Choroid plexus epithelial cell (primary cell): Measurements from ENCODE around the gene VSIG10L2.
"Not testable (repeated sequence)": the region's sequence is repeated elsewhere in the genome, so short reads cannot be mapped to it uniquely, and the experiment has no call there.

Source experiments
- DNase-seq: peaks from one replicate; pipeline ENCODE4 v3.0.0-alpha.2; 2010; ENCODE audit warnings: low read depth
- H3K4me3 ChIP-seq: 2 replicates; pipeline ENCODE4 v1.5.1; 2011; ENCODE audit warnings: low read depth, mild to moderate bottlenecking, control low read depth, low read length, moderate library complexity
- TF ChIP-seq, protein P1 (sequence below): conservative IDR thresholded peaks from 2 replicates; pipeline ENCODE4 v1.5.1; 2011; ENCODE audit warnings: low read depth, mild to moderate bottlenecking, control low read depth, inconsistent platforms, low read length, moderate library complexity

The VSIG10L2 gene

DNA sequence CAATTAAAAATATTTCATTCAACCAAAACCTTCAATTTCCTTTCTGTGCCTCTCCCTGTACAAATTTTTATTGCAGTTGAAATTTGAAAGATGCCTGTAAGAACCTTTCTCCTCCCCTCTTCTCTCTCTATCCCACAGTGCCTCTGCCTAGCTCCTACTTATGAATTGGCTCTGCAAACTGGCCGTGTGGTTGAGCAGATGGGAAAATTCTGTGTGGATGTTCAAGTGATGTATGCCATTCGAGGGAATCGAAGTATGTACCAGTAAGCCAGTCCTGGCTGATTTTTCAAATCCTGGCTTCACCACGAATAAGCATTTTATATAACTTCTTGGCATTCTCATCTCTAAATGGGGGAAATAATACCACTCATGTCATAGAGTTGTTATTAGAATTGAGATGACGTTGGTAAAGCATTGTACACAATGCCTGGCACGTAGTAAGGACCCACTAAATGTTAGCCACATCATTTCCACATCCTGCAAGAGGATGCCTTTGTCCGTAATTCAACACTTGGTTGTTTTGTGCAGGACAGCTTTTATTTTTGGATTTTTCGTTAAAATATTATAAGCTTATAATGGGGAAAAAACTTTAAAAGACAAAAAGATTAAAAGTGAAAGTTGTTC, 35.5 kb upstream of the VSIG10L2 start:
- TF ChIP-seq, protein P1, sequence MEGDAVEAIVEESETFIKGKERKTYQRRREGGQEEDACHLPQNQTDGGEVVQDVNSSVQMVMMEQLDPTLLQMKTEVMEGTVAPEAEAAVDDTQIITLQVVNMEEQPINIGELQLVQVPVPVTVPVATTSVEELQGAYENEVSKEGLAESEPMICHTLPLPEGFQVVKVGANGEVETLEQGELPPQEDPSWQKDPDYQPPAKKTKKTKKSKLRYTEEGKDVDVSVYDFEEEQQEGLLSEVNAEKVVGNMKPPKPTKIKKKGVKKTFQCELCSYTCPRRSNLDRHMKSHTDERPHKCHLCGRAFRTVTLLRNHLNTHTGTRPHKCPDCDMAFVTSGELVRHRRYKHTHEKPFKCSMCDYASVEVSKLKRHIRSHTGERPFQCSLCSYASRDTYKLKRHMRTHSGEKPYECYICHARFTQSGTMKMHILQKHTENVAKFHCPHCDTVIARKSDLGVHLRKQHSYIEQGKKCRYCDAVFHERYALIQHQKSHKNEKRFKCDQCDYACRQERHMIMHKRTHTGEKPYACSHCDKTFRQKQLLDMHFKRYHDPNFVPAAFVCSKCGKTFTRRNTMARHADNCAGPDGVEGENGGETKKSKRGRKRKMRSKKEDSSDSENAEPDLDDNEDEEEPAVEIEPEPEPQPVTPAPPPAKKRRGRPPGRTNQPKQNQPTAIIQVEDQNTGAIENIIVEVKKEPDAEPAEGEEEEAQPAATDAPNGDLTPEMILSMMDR, result no peak

GRCh38 chr11:125914601-125915000, 31.2 kb upstream of the VSIG10L2 start:
- DNase-seq, H3K4me3 ChIP-seq: not testable (repeated sequence)

More for the DNA sequence above, 35.5 kb upstream of the VSIG10L2 start:
- no peak overlapping the region for H3K4me3 ChIP-seq
- no peak for DNase-seq

- TF ChIP-seq, protein P1, result no peak
- H3K4me3 ChIP-seq, result no peak overlapping the region
- DNase-seq, result no peak
Measured at GRCh38 chr11:125916683-125917347, 29.0 kb upstream of the VSIG10L2 start.

DNA sequence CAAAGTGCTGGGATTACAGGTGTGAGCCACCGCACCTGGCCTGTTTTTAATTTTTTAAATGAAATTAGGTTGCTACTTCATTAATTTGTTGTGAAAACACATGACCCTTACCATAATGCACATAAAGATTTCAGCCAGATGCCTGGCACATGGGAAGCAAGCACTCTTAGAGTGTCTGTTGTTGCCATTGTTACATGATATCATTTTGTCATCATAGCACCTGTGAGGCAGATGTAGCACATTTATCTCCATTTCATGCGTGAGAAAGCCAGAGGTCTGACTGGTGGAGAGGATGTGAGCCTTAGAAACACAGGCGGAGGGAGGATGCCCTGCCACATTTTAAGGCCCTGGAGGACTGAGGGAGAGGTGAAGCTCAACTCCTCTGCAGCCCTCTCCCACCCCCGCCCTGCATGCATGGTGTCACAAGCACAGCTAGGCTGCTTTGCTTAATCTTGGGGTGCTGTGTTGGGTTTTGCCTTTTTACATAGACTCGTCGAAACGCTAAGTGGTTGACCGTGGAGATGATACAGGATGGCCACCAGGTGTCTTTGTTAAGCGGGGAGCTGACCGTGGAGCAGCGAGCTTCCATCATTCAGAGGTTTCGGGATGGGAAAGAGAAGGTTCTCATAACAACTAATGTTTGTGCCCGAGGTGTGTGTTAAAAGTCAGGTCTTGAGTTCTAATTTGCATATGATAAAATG, 27.6 kb upstream of the VSIG10L2 start:
- TF ChIP-seq, protein P1, result no peak
- H3K4me3 ChIP-seq, result no peak overlapping the region
- no peak for DNase-seq

- TF ChIP-seq, protein P1, result no peak
- H3K4me3 ChIP-seq, result no peak overlapping the region
- DNase-seq, result no peak
Measured at GRCh38 chr11:125921042-125921441, 24.8 kb upstream of the VSIG10L2 start.

DNA sequence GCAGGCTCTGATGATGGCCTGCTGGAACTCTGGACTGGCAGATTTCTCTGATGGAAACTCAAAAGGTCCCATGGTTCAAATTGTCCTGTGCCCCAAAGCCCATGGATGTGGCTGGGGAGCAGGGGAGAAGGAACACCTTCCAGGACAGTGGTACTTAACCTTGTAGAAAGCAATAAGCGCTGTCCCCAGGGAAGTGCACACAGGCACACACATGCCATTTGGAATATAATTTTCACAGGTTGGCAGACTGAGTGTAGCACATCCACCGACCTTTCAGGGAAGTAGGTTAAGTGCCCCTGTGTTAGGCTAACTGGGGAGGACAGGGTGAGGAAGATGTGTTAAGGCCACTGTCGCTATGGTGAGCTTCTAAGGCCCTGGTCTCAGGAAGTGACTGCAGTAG, 23.7 kb upstream of the VSIG10L2 start:
- TF ChIP-seq, protein P1, result no peak
- DNase-seq, result no peak
- no peak overlapping the region for H3K4me3 ChIP-seq

GRCh38 chr11:125923012-125923579, 22.7 kb upstream of the VSIG10L2 start:
- no peak overlapping the region for H3K4me3 ChIP-seq
- TF ChIP-seq, protein P1, result peak; percentile 93
- DNase-seq, result peak; percentile 84
